GM23338 (cell line): Measurements from ENCODE around the gene CEP250. TPM values are rescaled to one million over a fixed set of nuclear protein-coding genes. Genes with fewer than 3 reads are reported as not detected.

Experiments used
- ATAC-seq: fragments of 200-7000 bp; cut with Tn5 transposase; 3 replicates; pipeline ENCODE4 v1.9.1; 2020
- DNase-seq: peaks from one replicate; pipeline ENCODE4 v3.0.0-alpha.2; 2015; ENCODE audit warnings: low spot score
- H2AFZ ChIP-seq: fragments of 200-600 bp; sonication (generic); 2 replicates; pipeline ENCODE4 v1.8.0; 2016; ENCODE audit warnings: antibody characterized with exemption, mild to moderate bottlenecking, moderate library complexity
- H3F3A ChIP-seq: fragments of 200-600 bp; sonication (generic); replicated peaks from 2 replicates; pipeline ENCODE4 v1.8.0; 2017; ENCODE audit warnings: antibody characterized with exemption, mixed run types, low read depth
- H3K27ac ChIP-seq: fragments of 200-600 bp; sonication (generic); 2 replicates; pipeline ENCODE4 v1.6.1; 2016; ENCODE audit warnings: low read depth
- H3K27me3 ChIP-seq: fragments of 200-600 bp; sonication (generic); 2 replicates; pipeline ENCODE4 v1.8.0; 2016; ENCODE audit warnings: mild to moderate bottlenecking, mixed run types, moderate library complexity; ENCODE audit not compliant: insufficient read depth
- H3K36me3 ChIP-seq: fragments of 200-600 bp; sonication (generic); 2 replicates; pipeline ENCODE4 v1.8.0; 2016; ENCODE audit warnings: mild to moderate bottlenecking; ENCODE audit not compliant: insufficient read depth
- H3K4me1 ChIP-seq: fragments of 200-600 bp; sonication (generic); 2 replicates; pipeline ENCODE4 v1.8.0; 2016; ENCODE audit warnings: mild to moderate bottlenecking, moderate library complexity; ENCODE audit not compliant: insufficient read depth
- H3K4me2 ChIP-seq: fragments of 200-600 bp; sonication (generic); 2 replicates; pipeline ENCODE4 v1.7.1; 2017; ENCODE audit warnings: mixed run types
- H3K4me3 ChIP-seq: fragments of 200-600 bp; sonication (generic); 2 replicates; pipeline ENCODE4 v1.6.1; 2016; ENCODE audit warnings: mixed run types
- H3K79me2 ChIP-seq: fragments of 200-600 bp; sonication (generic); replicated peaks from 2 replicates; pipeline ENCODE4 v1.8.0; 2017; ENCODE audit warnings: mild to moderate bottlenecking; ENCODE audit not compliant: insufficient read depth
- H3K9me2 ChIP-seq: fragments of 200-600 bp; sonication (generic); 2 replicates; pipeline ENCODE4 v1.8.0; 2017; ENCODE audit not compliant: insufficient read depth
- H4K20me1 ChIP-seq: fragments of 200-600 bp; sonication (generic); replicated peaks from 2 replicates; pipeline ENCODE4 v1.8.0; 2017; ENCODE audit warnings: mild to moderate bottlenecking; ENCODE audit not compliant: insufficient read depth
- H3K27ac Mint-ChIP-seq: 2 replicates; pipeline ENCODE4 v1.8.0; 2020; ENCODE audit warnings: inconsistent platforms, mild to moderate bottlenecking, moderate library complexity, mixed read lengths
- H3K27me3 Mint-ChIP-seq: 3 replicates; pipeline ENCODE4 v1.8.0; 2022; ENCODE audit warnings: low read depth, mild to moderate bottlenecking, moderate library complexity, mixed read lengths, inconsistent platforms; ENCODE audit not compliant: insufficient read depth, poor library complexity
- H3K36me3 Mint-ChIP-seq: 3 replicates; pipeline ENCODE4 v1.8.0; 2021; ENCODE audit warnings: low read depth, mild to moderate bottlenecking, inconsistent platforms, moderate library complexity, mixed read lengths
- H3K4me1 Mint-ChIP-seq: 3 replicates; pipeline ENCODE4 v1.8.0; 2020; ENCODE audit warnings: mild to moderate bottlenecking, inconsistent platforms, mixed read lengths
- H3K4me3 Mint-ChIP-seq: 3 replicates; pipeline ENCODE4 v1.8.0; 2021; ENCODE audit warnings: moderate library complexity, mild to moderate bottlenecking, inconsistent platforms, mixed read lengths
- H3K9me3 Mint-ChIP-seq: 3 replicates; pipeline ENCODE4 v1.8.0; 2020; ENCODE audit warnings: moderate library complexity, mild to moderate bottlenecking, inconsistent platforms, mixed read lengths
- CREB1 ChIP-seq: fragments of 250-450 bp; sonication (Bioruptor Pico); IDR thresholded peaks from 2 replicates; pipeline ENCODE4 v1.5.0; 2020; ENCODE audit warnings: low read depth, mild to moderate bottlenecking, moderate library complexity
- CTCF ChIP-seq, 2 experiments: fragments of 200-600 bp in 1 of 2; sonication (generic) in 1 of 2; conservative IDR thresholded peaks; 2 replicates each; pipeline versions ENCODE4 v1.5.1 to v1.6.1; 2016 to 2017; ENCODE audit warnings: antibody characterized with exemption in 2 of 2, low read depth in 2 of 2, mild to moderate bottlenecking in 2 of 2, moderate library complexity in 1 of 2
- ETS1 ChIP-seq: IDR thresholded peaks from 2 replicates; pipeline ENCODE4 v1.6.1; 2016; ENCODE audit warnings: antibody characterized with exemption
- EZH2 ChIP-seq: fragments of 200-600 bp; sonication (generic); IDR thresholded peaks from one replicate; pipeline ENCODE4 v1.8.0; 2017; ENCODE audit warnings: antibody characterized with exemption, mild to moderate bottlenecking, low read depth; ENCODE audit not compliant: unreplicated experiment
- EZH2phosphoT487 ChIP-seq: fragments of 200-600 bp; sonication (generic); IDR thresholded peaks from one replicate; pipeline ENCODE4 v1.8.1; 2018; ENCODE audit warnings: antibody characterized with exemption; ENCODE audit not compliant: unreplicated experiment
- JUNB ChIP-seq: IDR thresholded peaks from one replicate; pipeline ENCODE4 v1.6.1; 2016; ENCODE audit warnings: antibody characterized with exemption; ENCODE audit not compliant: unreplicated experiment
- NANOG ChIP-seq: IDR thresholded peaks from 2 replicates; pipeline ENCODE4 v1.6.1; 2016; ENCODE audit warnings: antibody characterized with exemption, borderline replicate concordance
- POLR2AphosphoS5 ChIP-seq: IDR thresholded peaks from 2 replicates; pipeline ENCODE4 v1.6.1; 2016; ENCODE audit warnings: antibody characterized with exemption, low read depth
- REST ChIP-seq: IDR thresholded peaks from one replicate; pipeline ENCODE4 v1.6.1; 2018; ENCODE audit warnings: antibody characterized with exemption; ENCODE audit not compliant: unreplicated experiment
- STAT1 ChIP-seq: IDR thresholded peaks from one replicate; pipeline ENCODE4 v1.6.1; 2016; ENCODE audit warnings: antibody characterized with exemption; ENCODE audit not compliant: unreplicated experiment
- ZNF114 ChIP-seq: fragments of 250-450 bp; sonication (Bioruptor Pico); IDR thresholded peaks from 2 replicates; pipeline ENCODE4 v1.5.0; 2020; ENCODE audit warnings: mild to moderate bottlenecking, moderate library complexity
- ZNF331 ChIP-seq: fragments of 250-450 bp; sonication (Bioruptor Pico); IDR thresholded peaks from 2 replicates; pipeline ENCODE4 v1.5.0; 2020; ENCODE audit warnings: low read depth, mild to moderate bottlenecking, moderate library complexity
- ZNF462 ChIP-seq: fragments of 250-450 bp; sonication (Bioruptor Pico); IDR thresholded peaks from 2 replicates; pipeline ENCODE4 v1.5.0; 2020; ENCODE audit warnings: mild to moderate bottlenecking, moderate library complexity
- polyA plus RNA-seq: library from polyadenylated mRNA; unstranded; fragments of >200 nt; fragmentation: Nextera tagmentation; extraction: Ambion mirVana; gene quantifications from 2 replicates; pipeline ENCODE4 v1.2.1, GENCODE V29; 2016
- total RNA-seq: library from RNA; depleted of rRNA; stranded (reverse); fragments of >200 nt; shearing (Covaris generic); gene quantifications from 2 replicates; pipeline ENCODE4 v1.2.3, GENCODE V29; 2014

CEP250 gene
- total and polyA plus RNA-seq, 2 experiments from 2014 or later = 28.0 to 29.1 TPM

- H3K27me3 ChIP-seq = no peaks in the 10 kb centered on the region
- H3K4me3 ChIP-seq = no peak overlapping the region
- no peaks in the 10 kb centered on the region for H3K9me2 ChIP-seq
- H4K20me1 ChIP-seq = no peaks in the 10 kb centered on the region
- H3K4me1 ChIP-seq = peaks cover 3% of the 10 kb centered on the region; the same call in 1 of the 2 replicates
- Mint-ChIP-seq H3K9me3 (no peaks in the 10 kb centered on the region; the same call in 2 of the 3 replicates), H3K4me3 (no peak overlapping the region), H3K4me1 (peaks cover 18% of the 10 kb centered on the region), H3K27me3 (peaks cover 7% of the 10 kb centered on the region), H3K36me3 (no peaks in the 10 kb centered on the region; the same call in 2 of the 3 replicates), H3K27ac (no peak overlapping the region)
- no peak overlapping the region for H3K4me2 ChIP-seq
- no peak overlapping the region for H2AFZ ChIP-seq
- H3K79me2 ChIP-seq = no peaks in the 10 kb centered on the region
- TF ChIP-seq ETS1 (no peak), EZH2 (no peak), NANOG (no peak), ZNF462 (CRISPR knock-in tag) (no peak), POLR2AphosphoS5 (no peak), REST (no peak), CREB1 (CRISPR knock-in tag) (no peak), ZNF114 (CRISPR knock-in tag) (no peak), STAT1 (no peak), EZH2phosphoT487 (no peak), JUNB (no peak), CTCF (conservative IDR thresholded peaks at IDR 0.05; ENCODE audit: low read depth in 2 of 2) (no peak), ZNF331 (no peak)
- no peak overlapping the region for H3K27ac ChIP-seq
- no peaks in the 10 kb centered on the region for H3F3A ChIP-seq
- DNase-seq (no peak), ATAC-seq (no peak)
- H3K36me3 ChIP-seq = no peaks in the 10 kb centered on the region
These were observed 108.4 kb downstream of the CEP250 start for GRCh38 chr20:35563834-35564233.
